Activated B cell treated with CpG ODN at 0.5 μM for 24 hours (primary cell): Measurements from ENCODE around the gene ATP23. TPM values are rescaled to one million over a fixed set of nuclear protein-coding genes. Genes with fewer than 3 reads are reported as not detected.

Experiments used
- ATAC-seq: fragments of 200-7000 bp; cut with Tn5 transposase; one replicate; pipeline ENCODE4 v1.10.0; 2021; ENCODE audit warnings: low read depth, mild to moderate bottlenecking, moderate library complexity
- CTCF ChIA-PET: fragments of 350-600 bp; sonication (Branson Sonifier 250); formaldehyde crosslinking; loops from one replicate; lab custom pipeline; 2021; ENCODE audit warnings: antibody characterized with exemption; lab: Charles Lee
- POLR2A ChIA-PET: fragments of 350-600 bp; sonication (Branson Sonifier 250); formaldehyde crosslinking; loops from one replicate; lab custom pipeline; 2021; ENCODE audit warnings: antibody characterized with exemption; lab: Charles Lee
- DNase-seq: peaks from one replicate; pipeline ENCODE4 v3.0.0; 2022
- H3K27ac Mint-ChIP-seq: one replicate; pipeline ENCODE4 v1.8.0; 2020; ENCODE audit warnings: mixed read lengths
- H3K27me3 Mint-ChIP-seq: one replicate; pipeline ENCODE4 v1.8.0; 2021; ENCODE audit warnings: mixed read lengths
- H3K36me3 Mint-ChIP-seq: one replicate; pipeline ENCODE4 v1.8.0; 2021; ENCODE audit warnings: low read depth, mixed read lengths
- H3K4me1 Mint-ChIP-seq: one replicate; pipeline ENCODE4 v1.8.0; 2021; ENCODE audit warnings: mixed read lengths
- H3K4me3 Mint-ChIP-seq: one replicate; pipeline ENCODE4 v1.8.0; 2020; ENCODE audit warnings: mild to moderate bottlenecking, mixed read lengths
- H3K9me3 Mint-ChIP-seq: one replicate; pipeline ENCODE4 v1.8.0; 2020; ENCODE audit warnings: mixed read lengths
- intact Hi-C: fragments of 100-400 bp; cut with micrococcal nuclease; formaldehyde crosslinking; loops from one replicate; pipeline ENCODE4 v1.15.1; 2024
- total RNA-seq: library from RNA; stranded (reverse); gene quantifications from 2 replicates; pipeline ENCODE4 v1.2.3, GENCODE V29; 2022
- TF ChIP-seq, protein P1 (sequence below): fragments of 200-600 bp; IDR thresholded peaks from one replicate; pipeline ENCODE4 v1.8.0; 2022; ENCODE audit warnings: antibody characterized with exemption, mild to moderate bottlenecking

ATP23 gene
- total RNA-seq, 1 donor from 2014 or later = 3.0 TPM

- peaks cover under 1% of the 10 kb centered on the region for H3K4me1 Mint-ChIP-seq
- POLR2A ChIA-PET = no interaction called here
- ATAC-seq = no peak
Measured at GRCh38 chr12:57929092-57929830, 12.1 kb upstream of the ATP23 start.

DNA sequence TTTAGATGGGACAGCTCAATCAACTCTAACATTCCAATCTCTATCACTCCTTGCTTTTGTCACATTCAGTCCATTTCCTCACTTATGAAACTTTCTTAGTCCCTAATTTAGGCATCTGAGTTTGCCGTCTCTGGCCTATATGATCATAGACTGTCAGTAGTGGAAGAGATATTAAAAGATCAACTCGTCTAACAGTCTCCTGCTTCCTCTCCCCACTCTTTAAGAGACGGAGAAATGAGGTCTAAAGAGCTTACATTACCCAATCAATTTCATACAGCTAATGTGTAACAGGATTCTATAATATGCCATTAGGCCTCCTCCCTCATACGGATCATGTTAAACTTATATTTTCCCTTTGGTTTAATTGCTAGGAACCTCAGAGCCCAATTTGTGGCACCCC lies 6.5 kb upstream of the ATP23 start:
- no peak for DNase-seq
- intact Hi-C loops = no loop called here
- H3K4me3 Mint-ChIP-seq = no peak overlapping the region
- no peak for ATAC-seq
- no peak overlapping the region for H3K27ac Mint-ChIP-seq
- H3K9me3 Mint-ChIP-seq = no peaks in the 10 kb centered on the region
- peaks cover 17% of the 10 kb centered on the region for H3K4me1 Mint-ChIP-seq
- H3K27me3 Mint-ChIP-seq = no peaks in the 10 kb centered on the region
- POLR2A ChIA-PET = no interaction called here
- H3K36me3 Mint-ChIP-seq = peaks cover 6% of the 10 kb centered on the region
- TF ChIP-seq, protein P1, sequence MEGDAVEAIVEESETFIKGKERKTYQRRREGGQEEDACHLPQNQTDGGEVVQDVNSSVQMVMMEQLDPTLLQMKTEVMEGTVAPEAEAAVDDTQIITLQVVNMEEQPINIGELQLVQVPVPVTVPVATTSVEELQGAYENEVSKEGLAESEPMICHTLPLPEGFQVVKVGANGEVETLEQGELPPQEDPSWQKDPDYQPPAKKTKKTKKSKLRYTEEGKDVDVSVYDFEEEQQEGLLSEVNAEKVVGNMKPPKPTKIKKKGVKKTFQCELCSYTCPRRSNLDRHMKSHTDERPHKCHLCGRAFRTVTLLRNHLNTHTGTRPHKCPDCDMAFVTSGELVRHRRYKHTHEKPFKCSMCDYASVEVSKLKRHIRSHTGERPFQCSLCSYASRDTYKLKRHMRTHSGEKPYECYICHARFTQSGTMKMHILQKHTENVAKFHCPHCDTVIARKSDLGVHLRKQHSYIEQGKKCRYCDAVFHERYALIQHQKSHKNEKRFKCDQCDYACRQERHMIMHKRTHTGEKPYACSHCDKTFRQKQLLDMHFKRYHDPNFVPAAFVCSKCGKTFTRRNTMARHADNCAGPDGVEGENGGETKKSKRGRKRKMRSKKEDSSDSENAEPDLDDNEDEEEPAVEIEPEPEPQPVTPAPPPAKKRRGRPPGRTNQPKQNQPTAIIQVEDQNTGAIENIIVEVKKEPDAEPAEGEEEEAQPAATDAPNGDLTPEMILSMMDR = no peak
- CTCF ChIA-PET = no interaction called here

More at GRCh38 chr12:57929092-57929830, 12.1 kb upstream of the ATP23 start:
- DNase-seq = no peak
- intact Hi-C loops = no loop called here
- TF ChIP-seq, protein P1 = no peak
- H3K9me3 Mint-ChIP-seq = no peaks in the 10 kb centered on the region
- H3K4me3 Mint-ChIP-seq = no peak overlapping the region
- CTCF ChIA-PET = no interaction called here
- no peak overlapping the region for H3K27ac Mint-ChIP-seq
- H3K27me3 Mint-ChIP-seq = no peaks in the 10 kb centered on the region
- H3K36me3 Mint-ChIP-seq = no peaks in the 10 kb centered on the region

- intact Hi-C loops = no loop called here
- POLR2A ChIA-PET = no interaction called here
- H3K27me3 Mint-ChIP-seq = no peaks in the 10 kb centered on the region
Measured at GRCh38 chr12:57935331-57935730, 6.0 kb upstream of the ATP23 start.

DNA sequence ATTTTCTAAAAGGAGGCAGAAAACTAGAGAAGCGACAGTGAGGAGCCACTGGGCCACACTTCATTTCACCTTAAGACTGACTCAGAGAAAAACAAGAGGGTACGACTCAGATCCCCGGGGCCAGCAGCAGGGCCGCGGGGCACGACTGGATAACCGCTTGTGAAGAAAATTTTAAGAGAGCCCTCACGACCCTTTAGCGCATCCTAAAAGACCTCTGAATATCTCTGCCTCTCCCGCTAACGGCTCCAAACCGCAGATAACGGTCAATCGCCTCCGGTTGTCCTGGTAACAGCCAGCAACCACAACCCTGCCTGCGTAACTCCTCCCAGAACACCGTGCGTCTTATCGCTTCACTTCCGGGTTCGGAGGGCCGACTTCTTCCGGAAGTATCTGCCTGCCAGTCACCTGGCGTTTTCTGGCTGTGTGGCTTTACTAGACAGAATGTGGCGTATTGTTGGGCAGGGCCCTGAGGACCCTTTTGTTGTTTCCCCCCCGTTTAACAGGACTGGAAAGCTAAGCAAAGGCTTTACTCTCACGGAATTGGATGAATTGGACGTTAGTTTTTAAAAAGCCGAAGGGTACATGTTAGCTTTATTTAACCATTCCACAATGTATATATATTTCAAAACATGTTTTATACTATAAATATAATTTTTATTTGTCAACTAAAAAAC lies 5.4 kb upstream of the ATP23 start:
- ChIA-PET POLR2A (interaction anchor here (0.6 kb wide), 1 partner anchor 1252 kb away, joined by 4 read pairs; no protein-coding TSS in a partner anchor), CTCF (no interaction called here)
- H3K4me3 Mint-ChIP-seq = peak overlapping the region; percentile 99
- H3K27me3 Mint-ChIP-seq = no peaks in the 10 kb centered on the region
- H3K4me1 Mint-ChIP-seq = peaks cover 24% of the 10 kb centered on the region
- DNase-seq (peak; percentile 78), ATAC-seq (peak; percentile 91)
- intact Hi-C loops = loop anchor here (2.0 kb wide), 1 partner anchor 37 kb away; no protein-coding TSS in a partner anchor
- H3K36me3 Mint-ChIP-seq = peaks cover 8% of the 10 kb centered on the region
- H3K27ac Mint-ChIP-seq = peak overlapping the region; percentile 100
- TF ChIP-seq, protein P1 = no peak
- no peaks in the 10 kb centered on the region for H3K9me3 Mint-ChIP-seq

More at GRCh38 chr12:57935331-57935730, 6.0 kb upstream of the ATP23 start:
- Mint-ChIP-seq H3K4me3 (peak overlapping the region; percentile 99), H3K27ac (peak overlapping the region; percentile 100), H3K36me3 (peaks cover 6% of the 10 kb centered on the region), H3K9me3 (no peaks in the 10 kb centered on the region), H3K4me1 (peaks cover 17% of the 10 kb centered on the region)
- CTCF ChIA-PET = no interaction called here
- ATAC-seq = no peak
- TF ChIP-seq, protein P1 = no peak
- no peak for DNase-seq

- intact Hi-C loops = loop anchor here (2.0 kb wide), 1 partner anchor 38 kb away; no protein-coding TSS in a partner anchor
- no peaks in the 10 kb centered on the region for H3K27me3 Mint-ChIP-seq
- peaks cover 26% of the 10 kb centered on the region for H3K4me1 Mint-ChIP-seq
- H3K36me3 Mint-ChIP-seq = peaks cover 10% of the 10 kb centered on the region
- no peaks in the 10 kb centered on the region for H3K9me3 Mint-ChIP-seq
- peak overlapping the region; percentile 100 for H3K27ac Mint-ChIP-seq
- ChIA-PET CTCF (no interaction called here), POLR2A (no interaction called here)
- no peak for DNase-seq
- TF ChIP-seq, protein P1 = no peak
- ATAC-seq = no peak
- peak overlapping the region; percentile 67 for H3K4me3 Mint-ChIP-seq
Measured at GRCh38 chr12:57936513-57936883, 4.9 kb upstream of the ATP23 start.
